ENCODE measurements around the gene CBLC.

The CBLC gene

DNA sequence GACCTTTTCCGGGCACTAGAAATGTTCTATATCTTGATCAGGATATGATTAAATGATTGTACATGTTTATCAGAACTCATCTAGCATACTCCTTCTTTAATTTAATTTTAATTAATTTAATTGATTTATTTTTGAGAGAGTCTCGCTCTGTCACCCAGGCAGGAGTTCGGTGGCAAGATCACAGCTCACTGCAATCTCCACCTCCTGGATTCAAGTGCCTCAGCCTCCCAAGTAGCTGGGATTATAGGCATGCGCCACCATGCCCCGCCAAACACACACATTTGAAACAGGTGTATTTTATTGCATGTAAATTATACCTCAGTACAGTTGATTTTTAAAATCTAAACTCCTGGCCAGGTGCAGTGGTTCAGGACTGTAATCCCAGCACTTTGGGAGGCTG, 46.6 kb upstream of the CBLC start:
- no peaks in the 10 kb centered on the region for H3K36me3 ChIP-seq (replicated peaks; ENCODE audit: insufficient read depth, low read length)
- H3K79me2 ChIP-seq (ENCODE audit: low read length), result no peaks in the 10 kb centered on the region
- no peak for TF ChIP-seq EZH2 (optimal IDR thresholded peaks at IDR 0.05; ENCODE audit: low read depth, low read length)
- TF ChIP-seq, protein P1, sequence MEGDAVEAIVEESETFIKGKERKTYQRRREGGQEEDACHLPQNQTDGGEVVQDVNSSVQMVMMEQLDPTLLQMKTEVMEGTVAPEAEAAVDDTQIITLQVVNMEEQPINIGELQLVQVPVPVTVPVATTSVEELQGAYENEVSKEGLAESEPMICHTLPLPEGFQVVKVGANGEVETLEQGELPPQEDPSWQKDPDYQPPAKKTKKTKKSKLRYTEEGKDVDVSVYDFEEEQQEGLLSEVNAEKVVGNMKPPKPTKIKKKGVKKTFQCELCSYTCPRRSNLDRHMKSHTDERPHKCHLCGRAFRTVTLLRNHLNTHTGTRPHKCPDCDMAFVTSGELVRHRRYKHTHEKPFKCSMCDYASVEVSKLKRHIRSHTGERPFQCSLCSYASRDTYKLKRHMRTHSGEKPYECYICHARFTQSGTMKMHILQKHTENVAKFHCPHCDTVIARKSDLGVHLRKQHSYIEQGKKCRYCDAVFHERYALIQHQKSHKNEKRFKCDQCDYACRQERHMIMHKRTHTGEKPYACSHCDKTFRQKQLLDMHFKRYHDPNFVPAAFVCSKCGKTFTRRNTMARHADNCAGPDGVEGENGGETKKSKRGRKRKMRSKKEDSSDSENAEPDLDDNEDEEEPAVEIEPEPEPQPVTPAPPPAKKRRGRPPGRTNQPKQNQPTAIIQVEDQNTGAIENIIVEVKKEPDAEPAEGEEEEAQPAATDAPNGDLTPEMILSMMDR (IDR thresholded peaks at IDR 0.05; ENCODE audit: low read length), result no peak
- no peak for TF ChIP-seq EZH2phosphoT487 (IDR thresholded peaks at IDR 0.05; ENCODE audit: low read length)
- no peaks in the 10 kb centered on the region for H3F3A ChIP-seq (ENCODE audit: insufficient read depth, low read length)
- H3K4me3 ChIP-seq (ENCODE audit: low read length), result no peak overlapping the region
- no peaks in the 10 kb centered on the region for H3K4me1 ChIP-seq (ENCODE audit: low read length)
- DNase-seq, result no peak
- H3K9me2 ChIP-seq (replicated peaks; ENCODE audit: insufficient read depth, low read length), result no peaks in the 10 kb centered on the region
- no peak overlapping the region for H3K4me2 ChIP-seq (ENCODE audit: low read depth, low read length)
- H3K27ac ChIP-seq (ENCODE audit: low read length), result no peak overlapping the region
- no peak overlapping the region for H2AFZ ChIP-seq (ENCODE audit: low read length)
- H4K20me1 ChIP-seq (ENCODE audit: insufficient read depth, low read length), result no peaks in the 10 kb centered on the region
- H3K9me3 ChIP-seq (replicated peaks; ENCODE audit: insufficient read depth, low read length), result no peaks in the 10 kb centered on the region
- H3K27me3 ChIP-seq (replicated peaks; ENCODE audit: insufficient read depth, low read length), result 0 out of 2 replicates have a peak, but pooled peaks cover 5% of the 10 kb centered on the region
- no peak overlapping the region for H3K9ac ChIP-seq (ENCODE audit: low read length)

DNA sequence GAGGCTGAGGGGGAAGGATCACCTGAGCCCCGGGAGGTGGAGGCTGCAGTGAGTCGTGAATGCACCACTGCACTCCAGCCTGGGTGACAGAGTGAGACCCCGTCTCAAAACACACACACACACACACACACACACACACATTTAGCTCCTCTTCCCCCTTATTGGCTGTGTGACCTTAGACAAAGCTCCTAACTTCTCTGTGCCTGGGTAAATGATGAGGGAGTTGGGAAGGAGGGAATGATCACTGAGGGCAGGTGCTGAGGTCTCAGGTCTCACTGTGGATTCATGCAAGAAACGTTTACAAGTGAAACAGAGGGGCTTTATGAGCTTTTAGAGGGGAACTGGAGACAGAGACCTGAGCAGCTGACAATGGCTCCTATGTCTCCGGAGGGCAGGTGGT, 46.1 kb upstream of the CBLC start:
- Histone ChIP-seq H3K36me3 (replicated peaks; ENCODE audit: insufficient read depth, low read length) (no peaks in the 10 kb centered on the region), H3K9me3 (replicated peaks; ENCODE audit: insufficient read depth, low read length) (no peaks in the 10 kb centered on the region), H3K27me3 (replicated peaks; ENCODE audit: insufficient read depth, low read length) (0 out of 2 replicates have a peak, but pooled peaks cover 5% of the 10 kb centered on the region), H3K9me2 (replicated peaks; ENCODE audit: insufficient read depth, low read length) (no peaks in the 10 kb centered on the region), H2AFZ (ENCODE audit: low read length) (no peak overlapping the region), H3K79me2 (ENCODE audit: low read length) (no peaks in the 10 kb centered on the region), H3F3A (ENCODE audit: insufficient read depth, low read length) (no peaks in the 10 kb centered on the region), H3K9ac (ENCODE audit: low read length) (no peak overlapping the region), H3K4me1 (ENCODE audit: low read length) (no peaks in the 10 kb centered on the region), H3K27ac (ENCODE audit: low read length) (no peak overlapping the region), H3K4me2 (ENCODE audit: low read depth, low read length) (no peak overlapping the region), H4K20me1 (ENCODE audit: insufficient read depth, low read length) (no peaks in the 10 kb centered on the region), H3K4me3 (ENCODE audit: low read length) (no peak overlapping the region)
- DNase-seq, result no peak
- TF ChIP-seq EZH2phosphoT487 (IDR thresholded peaks at IDR 0.05; ENCODE audit: low read length) (no peak), EZH2 (optimal IDR thresholded peaks at IDR 0.05; ENCODE audit: low read depth, low read length) (no peak)
- TF ChIP-seq, protein P1 (IDR thresholded peaks at IDR 0.05; ENCODE audit: low read length), result no peak

DNA sequence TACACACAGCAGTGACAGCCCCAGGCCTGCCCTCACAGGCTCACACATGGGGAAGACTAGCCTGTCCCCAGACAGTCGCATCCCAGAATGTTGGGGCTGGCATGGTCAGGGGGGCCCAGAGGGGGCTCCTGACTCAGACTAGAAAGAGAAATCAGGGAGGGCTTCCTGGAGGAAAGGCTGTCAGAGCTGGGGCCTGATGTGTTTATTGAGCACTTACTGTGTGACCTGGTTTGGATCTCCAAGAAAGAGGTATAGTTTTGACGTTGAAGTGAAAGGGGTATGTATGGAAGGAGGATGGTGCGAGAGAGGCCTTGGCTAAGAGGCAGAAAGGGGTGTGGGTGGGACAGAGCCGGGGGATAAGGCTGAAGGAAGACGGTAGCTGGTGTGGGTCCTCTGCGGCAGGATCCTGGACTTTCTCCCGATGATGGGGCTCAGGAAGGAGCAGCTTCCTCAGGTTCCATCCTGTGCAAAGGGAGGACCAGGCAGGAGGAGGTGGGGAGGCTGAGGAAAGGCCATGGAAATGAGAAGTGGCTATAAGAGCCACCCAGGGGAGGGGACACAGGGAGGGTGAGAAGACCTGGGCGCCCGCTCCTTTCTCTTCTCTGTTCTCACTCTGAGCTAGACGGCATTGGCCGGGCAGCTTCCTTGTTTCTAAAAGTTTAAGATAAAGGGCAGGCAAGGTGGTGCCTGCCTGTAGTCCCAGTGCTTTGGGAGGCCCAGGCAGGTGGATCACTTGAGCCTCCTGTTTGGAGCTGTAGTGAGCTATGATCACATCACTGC, 45.3 kb upstream of the CBLC start:
- 0 out of 2 replicates have a peak, but pooled peaks cover 5% of the 10 kb centered on the region for H3K27me3 ChIP-seq (replicated peaks; ENCODE audit: insufficient read depth, low read length)
- no peaks in the 10 kb centered on the region for H3F3A ChIP-seq (ENCODE audit: insufficient read depth, low read length)
- H3K9me2 ChIP-seq (replicated peaks; ENCODE audit: insufficient read depth, low read length), result no peaks in the 10 kb centered on the region
- H3K4me3 ChIP-seq (ENCODE audit: low read length), result no peak overlapping the region
- H3K9me3 ChIP-seq (replicated peaks; ENCODE audit: insufficient read depth, low read length), result no peaks in the 10 kb centered on the region
- no peak for TF ChIP-seq EZH2 (optimal IDR thresholded peaks at IDR 0.05; ENCODE audit: low read depth, low read length)
- TF ChIP-seq, protein P1 (IDR thresholded peaks at IDR 0.05; ENCODE audit: low read length), result no peak
- TF ChIP-seq EZH2phosphoT487 (IDR thresholded peaks at IDR 0.05; ENCODE audit: low read length), result no peak
- no peaks in the 10 kb centered on the region for H4K20me1 ChIP-seq (ENCODE audit: insufficient read depth, low read length)
- DNase-seq, result no peak
- H3K4me1 ChIP-seq (ENCODE audit: low read length), result no peaks in the 10 kb centered on the region
- no peaks in the 10 kb centered on the region for H3K36me3 ChIP-seq (replicated peaks; ENCODE audit: insufficient read depth, low read length)
- no peak overlapping the region for H2AFZ ChIP-seq (ENCODE audit: low read length)
- H3K79me2 ChIP-seq (ENCODE audit: low read length), result no peaks in the 10 kb centered on the region
- no peak overlapping the region for H3K9ac ChIP-seq (ENCODE audit: low read length)
- no peak overlapping the region for H3K27ac ChIP-seq (ENCODE audit: low read length)
- no peak overlapping the region for H3K4me2 ChIP-seq (ENCODE audit: low read depth, low read length)

All from MM.1S (cell line).